ENCODE measurements around the gene ZDHHC18.
A peak's percentile ranks its signal among the peaks of the same experiment; 100 is the strongest.
"Not testable (repeated sequence)": the region's sequence is repeated elsewhere in the genome, so short reads cannot be mapped to it uniquely, and the experiment has no call there.

The ZDHHC18 gene

DNA sequence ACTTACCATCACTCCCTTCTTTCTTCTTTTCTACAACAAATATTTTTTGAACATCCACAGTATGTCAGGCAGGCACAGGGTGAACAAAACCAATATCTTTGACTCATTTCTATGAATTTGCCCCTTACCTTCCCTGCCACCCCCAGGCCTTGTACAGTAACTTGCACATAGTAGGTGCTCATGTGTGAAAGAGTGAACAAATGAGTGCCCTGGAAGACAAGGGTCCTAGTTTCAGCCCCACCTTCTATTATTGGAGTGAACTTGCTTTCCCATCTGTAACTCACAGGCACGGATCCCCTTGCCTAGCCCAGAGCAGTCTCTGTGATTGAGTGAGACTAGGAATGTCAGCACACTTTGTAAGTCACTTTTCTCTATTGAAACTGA lies 12.8 kb downstream of the ZDHHC18 start:
- no peak for DNase-seq (ENCODE audit: low read depth, low spot score)
- in situ Hi-C loops (cut with HindIII; ENCODE audit: low sequenced_read_pairs) = no loop called here
- no peak overlapping the region for H3K4me3 ChIP-seq (ENCODE audit: low read depth, low read length)
- TF ChIP-seq, protein P1, sequence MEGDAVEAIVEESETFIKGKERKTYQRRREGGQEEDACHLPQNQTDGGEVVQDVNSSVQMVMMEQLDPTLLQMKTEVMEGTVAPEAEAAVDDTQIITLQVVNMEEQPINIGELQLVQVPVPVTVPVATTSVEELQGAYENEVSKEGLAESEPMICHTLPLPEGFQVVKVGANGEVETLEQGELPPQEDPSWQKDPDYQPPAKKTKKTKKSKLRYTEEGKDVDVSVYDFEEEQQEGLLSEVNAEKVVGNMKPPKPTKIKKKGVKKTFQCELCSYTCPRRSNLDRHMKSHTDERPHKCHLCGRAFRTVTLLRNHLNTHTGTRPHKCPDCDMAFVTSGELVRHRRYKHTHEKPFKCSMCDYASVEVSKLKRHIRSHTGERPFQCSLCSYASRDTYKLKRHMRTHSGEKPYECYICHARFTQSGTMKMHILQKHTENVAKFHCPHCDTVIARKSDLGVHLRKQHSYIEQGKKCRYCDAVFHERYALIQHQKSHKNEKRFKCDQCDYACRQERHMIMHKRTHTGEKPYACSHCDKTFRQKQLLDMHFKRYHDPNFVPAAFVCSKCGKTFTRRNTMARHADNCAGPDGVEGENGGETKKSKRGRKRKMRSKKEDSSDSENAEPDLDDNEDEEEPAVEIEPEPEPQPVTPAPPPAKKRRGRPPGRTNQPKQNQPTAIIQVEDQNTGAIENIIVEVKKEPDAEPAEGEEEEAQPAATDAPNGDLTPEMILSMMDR (IDR thresholded peaks at IDR 0.05; ENCODE audit: low read depth, low read length) = no peak

DNA sequence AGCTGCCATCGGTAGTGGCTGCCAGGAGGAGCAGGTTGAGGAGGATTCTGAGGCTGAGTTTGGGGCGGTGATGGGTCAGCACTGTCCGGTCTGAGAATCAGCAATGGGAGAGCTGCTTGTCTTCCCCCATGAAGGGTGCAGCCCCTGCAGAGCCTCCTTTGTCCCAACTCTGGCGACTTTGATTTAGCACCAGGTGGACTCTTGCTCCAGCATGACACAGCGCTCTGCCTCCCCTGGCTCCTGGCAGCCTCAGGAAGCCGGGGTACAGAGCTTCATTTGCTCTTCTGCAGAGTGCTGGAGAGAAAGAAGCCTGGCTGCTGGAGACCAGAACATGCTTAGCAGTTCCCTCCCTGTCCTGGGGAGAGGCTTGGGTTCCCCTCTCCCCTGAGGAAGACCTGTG lies 13.3 kb downstream of the ZDHHC18 start:
- DNase-seq (ENCODE audit: low read depth, low spot score) = no peak
- in situ Hi-C loops (cut with HindIII; ENCODE audit: low sequenced_read_pairs) = no loop called here

DNA sequence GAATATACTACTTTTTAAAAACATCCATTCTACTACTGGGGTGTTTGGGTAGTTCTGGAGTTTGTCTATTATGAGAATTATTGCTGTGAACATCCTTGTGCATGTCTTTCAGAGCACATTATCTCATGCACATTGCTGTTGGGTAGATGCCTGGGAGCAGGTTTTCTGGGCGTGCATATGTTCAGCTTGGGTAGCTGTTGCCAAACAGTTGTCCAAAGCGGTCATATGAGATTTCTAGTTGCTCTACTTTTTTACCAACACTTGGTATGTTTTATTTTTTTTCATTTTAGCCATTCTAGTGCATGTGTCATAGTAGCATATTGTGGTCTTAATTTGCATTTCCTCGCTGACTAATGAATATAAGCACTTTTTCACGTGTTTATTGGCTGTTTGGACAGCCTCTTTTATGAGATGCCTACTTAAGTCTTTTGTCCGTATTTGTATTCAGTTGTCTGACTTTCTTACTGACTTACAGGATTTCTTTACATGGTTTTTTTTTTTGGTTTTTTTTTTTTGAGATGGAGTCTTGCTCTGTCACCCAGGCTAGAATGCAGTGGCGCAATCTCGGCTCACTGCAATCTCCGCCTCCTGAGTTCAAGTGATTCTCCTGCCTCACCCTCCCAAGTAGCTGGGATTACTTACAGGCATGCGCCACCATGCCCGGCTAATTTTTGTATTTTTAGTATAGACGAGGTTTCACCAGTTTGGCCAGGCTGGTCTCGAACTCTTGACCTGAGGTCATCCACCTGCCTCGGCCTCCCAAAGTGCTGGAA lies 18.1 kb downstream of the ZDHHC18 start:
- DNase-seq (ENCODE audit: low read depth, low spot score) = no peak
- no peak overlapping the region for H3K4me3 ChIP-seq (ENCODE audit: low read depth, low read length)
- in situ Hi-C loops (cut with HindIII; ENCODE audit: low sequenced_read_pairs) = no loop called here
- TF ChIP-seq, protein P1 (IDR thresholded peaks at IDR 0.05; ENCODE audit: low read depth, low read length) = no peak

More for the DNA sequence above, 13.3 kb downstream of the ZDHHC18 start:
- H3K4me3 ChIP-seq (ENCODE audit: low read depth, low read length) = no peak overlapping the region
- TF ChIP-seq, protein P1 (IDR thresholded peaks at IDR 0.05; ENCODE audit: low read depth, low read length) = no peak

DNA sequence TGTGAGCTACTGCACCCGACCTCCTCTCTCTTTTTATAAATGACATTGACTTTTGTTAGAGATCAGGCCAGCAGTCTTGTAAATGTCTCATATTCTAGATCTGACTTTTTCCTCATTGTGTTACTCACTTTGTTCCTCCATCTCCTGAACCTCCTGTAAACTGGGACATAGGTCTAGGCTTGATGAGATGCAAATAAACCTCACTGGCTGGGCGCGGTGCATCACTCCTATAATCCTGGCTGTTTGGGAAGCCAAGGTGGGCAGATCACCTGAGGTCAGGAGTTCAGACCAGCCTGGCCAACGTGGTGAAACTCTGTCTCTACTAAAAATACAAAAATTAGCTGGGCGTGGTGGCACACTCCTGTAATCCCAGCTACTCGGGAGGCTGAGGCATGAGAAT lies 21.3 kb downstream of the ZDHHC18 start:
- in situ Hi-C loops (cut with HindIII; ENCODE audit: low sequenced_read_pairs); H3K4me3 ChIP-seq (ENCODE audit: low read depth, low read length); DNase-seq (ENCODE audit: low read depth, low spot score): not testable (repeated sequence)

DNA sequence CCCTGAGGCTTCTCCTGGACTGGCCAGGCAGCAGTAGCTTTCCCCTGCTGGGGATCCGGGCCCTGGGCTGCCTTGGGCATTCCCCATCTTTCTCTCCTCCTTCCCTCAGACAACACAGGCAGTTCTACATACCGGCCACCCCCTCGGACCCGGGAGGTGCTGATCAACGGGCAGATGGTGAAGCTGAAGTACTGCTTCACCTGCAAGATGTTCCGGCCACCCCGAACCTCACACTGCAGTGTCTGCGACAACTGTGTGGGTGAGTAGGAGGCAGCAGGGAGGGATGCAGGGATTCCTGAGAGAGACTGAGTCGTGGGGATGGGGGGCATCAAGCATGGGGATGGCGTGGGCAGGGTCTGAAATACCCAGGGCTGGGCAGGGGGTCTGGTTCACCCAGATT lies 22.0 kb downstream of the ZDHHC18 start:
- DNase-seq (ENCODE audit: low read depth, low spot score) = no peak
- TF ChIP-seq, protein P1 (IDR thresholded peaks at IDR 0.05; ENCODE audit: low read depth, low read length) = no peak
- in situ Hi-C loops (cut with HindIII; ENCODE audit: low sequenced_read_pairs) = no loop called here
- H3K4me3 ChIP-seq (ENCODE audit: low read depth, low read length) = no peak overlapping the region

DNA sequence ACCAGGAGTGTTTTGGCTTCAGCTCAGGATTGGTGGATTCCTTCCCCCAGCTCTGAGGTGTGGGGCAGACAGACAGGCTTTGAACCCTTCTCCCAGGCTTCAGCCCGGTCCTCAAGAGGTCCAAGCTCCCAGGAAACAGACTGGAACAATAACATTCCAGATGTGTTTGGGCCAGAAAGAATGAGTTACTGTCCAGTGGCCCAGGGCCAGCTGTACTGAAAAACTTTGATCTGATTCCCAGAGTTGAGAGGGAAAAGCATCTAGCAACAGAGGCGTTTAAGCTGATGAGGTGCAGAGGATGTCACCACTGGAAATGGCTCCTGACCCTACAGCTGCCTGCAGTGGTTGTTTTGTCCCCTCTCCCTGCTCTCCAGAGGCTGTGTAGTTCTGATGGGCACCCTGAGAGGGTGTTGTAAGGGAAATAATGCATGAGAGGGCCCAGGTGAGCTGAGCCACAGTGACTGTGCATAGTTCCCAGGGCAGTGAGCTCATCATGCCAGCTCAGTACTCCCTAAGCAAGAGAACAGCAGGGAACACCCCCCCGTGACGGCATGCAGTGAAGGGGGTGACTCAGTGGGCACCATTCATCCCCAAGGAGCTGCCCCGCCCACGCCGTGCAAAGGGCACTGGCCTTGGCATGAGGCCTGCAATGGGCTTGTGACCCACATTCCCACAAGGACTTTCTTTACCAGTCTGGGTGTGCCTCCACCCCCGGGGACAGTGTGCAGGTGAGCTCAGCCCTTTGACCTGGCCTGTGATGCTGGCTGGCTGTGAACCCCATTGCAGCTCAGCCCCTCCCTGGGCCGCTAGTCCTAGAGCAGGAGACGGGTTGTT lies 22.7 kb downstream of the ZDHHC18 start:
- TF ChIP-seq, protein P1 (IDR thresholded peaks at IDR 0.05; ENCODE audit: low read depth, low read length) = no peak
- H3K4me3 ChIP-seq (ENCODE audit: low read depth, low read length) = no peak overlapping the region
- DNase-seq (ENCODE audit: low read depth, low spot score) = peak; percentile 83
- in situ Hi-C loops (cut with HindIII; ENCODE audit: low sequenced_read_pairs) = no loop called here

All from astrocyte of the spinal cord (primary cell).